OCI-LY1 (cell line): Measurements from ENCODE around the gene ZNF71.

ENCODE experiments used
- H2AFZ ChIP-seq: fragments of 200-600 bp; sonication (generic), shearing (Covaris generic); 2 replicates; pipeline ENCODE4 v1.6.0; 2014; ENCODE audit warnings: antibody characterized with exemption, mild to moderate bottlenecking, low read length
- H3F3A ChIP-seq: fragments of 200-600 bp; sonication (generic), shearing (Covaris generic); 2 replicates; pipeline ENCODE4 v1.6.0; 2014; ENCODE audit warnings: mild to moderate bottlenecking, antibody characterized with exemption, low read length, moderate library complexity; ENCODE audit not compliant: insufficient read depth
- H3K27ac ChIP-seq: fragments of 200-600 bp; sonication (generic); 2 replicates; pipeline ENCODE4 v1.5.1; 2014; ENCODE audit warnings: low read length, mixed run types, mild to moderate bottlenecking, low read depth; ENCODE audit not compliant: poor library complexity, severe bottlenecking
- H3K27me3 ChIP-seq: fragments of 200-600 bp; sonication (generic); 2 replicates; pipeline ENCODE4 v1.6.0; 2014; ENCODE audit warnings: antibody characterized with exemption, mild to moderate bottlenecking, low read length, moderate library complexity; ENCODE audit not compliant: insufficient read depth
- H3K36me3 ChIP-seq: fragments of 200-600 bp; sonication (generic); 2 replicates; pipeline ENCODE4 v1.6.1; 2014; ENCODE audit warnings: mild to moderate bottlenecking, antibody characterized with exemption, low read length, moderate library complexity, mixed read lengths; ENCODE audit not compliant: insufficient read depth
- H3K4me1 ChIP-seq: fragments of 200-600 bp; sonication (generic); 2 replicates; pipeline ENCODE4 v1.5.1; 2014; ENCODE audit warnings: mild to moderate bottlenecking, low read length, moderate library complexity; ENCODE audit not compliant: insufficient read depth, severe bottlenecking
- H3K4me2 ChIP-seq: fragments of 200-600 bp; sonication (generic), shearing (Covaris generic); 2 replicates; pipeline ENCODE4 v1.6.1; 2014; ENCODE audit warnings: low read length
- H3K4me3 ChIP-seq: fragments of 200-600 bp; sonication (generic); 2 replicates; pipeline ENCODE4 v1.5.1; 2014; ENCODE audit warnings: low read length, low read depth, mild to moderate bottlenecking, mixed read lengths; ENCODE audit not compliant: poor library complexity, severe bottlenecking
- H3K79me2 ChIP-seq: fragments of 200-600 bp; shearing (Covaris generic); 2 replicates; pipeline ENCODE4 v1.6.1; 2016; ENCODE audit warnings: mixed run types, low read length, mixed read lengths; ENCODE audit not compliant: insufficient read depth
- H3K9ac ChIP-seq: fragments of 200-600 bp; sonication (generic), shearing (Covaris generic); 2 replicates; pipeline ENCODE4 v1.6.1; 2014; ENCODE audit warnings: mild to moderate bottlenecking, low read length, mixed read lengths
- H3K9me2 ChIP-seq: fragments of 200-600 bp; sonication (generic), shearing (Covaris generic); 2 replicates; pipeline ENCODE4 v1.6.1; 2014; ENCODE audit warnings: low read depth, mild to moderate bottlenecking, low read length, mixed read lengths
- H3K9me3 ChIP-seq: fragments of 200-600 bp; shearing (Covaris generic); 2 replicates; pipeline ENCODE4 v1.6.1; 2014; ENCODE audit warnings: low read length, mixed read lengths
- H4K20me1 ChIP-seq: fragments of 200-600 bp; sonication (generic), shearing (Covaris generic); 2 replicates; pipeline ENCODE4 v1.6.0; 2016; ENCODE audit warnings: mild to moderate bottlenecking, low read length; ENCODE audit not compliant: insufficient read depth
- CTCF ChIP-seq: fragments of 200-600 bp; sonication (generic), shearing (Covaris generic); IDR thresholded peaks from 2 replicates; pipeline ENCODE4 v1.5.1; 2017; ENCODE audit warnings: mild to moderate bottlenecking, antibody characterized with exemption, low read length, moderate library complexity, mixed read lengths
- EZH2 ChIP-seq: fragments of 200-600 bp; sonication (generic), shearing (Covaris generic); IDR thresholded peaks from 2 replicates; pipeline ENCODE4 v1.8.0; 2017; ENCODE audit warnings: borderline replicate concordance, mixed run types, mild to moderate bottlenecking, antibody characterized with exemption, low read length, moderate library complexity, mixed read lengths

ZNF71 gene

GRCh38 chr19:56643460-56643955, 48.4 kb downstream of the ZNF71 start:
- Histone ChIP-seq H3F3A (no peaks in the 10 kb centered on the region), H3K27ac (no peak overlapping the region), H3K9me3 (no peaks in the 10 kb centered on the region), H3K9ac (no peak overlapping the region), H4K20me1 (no peaks in the 10 kb centered on the region), H3K79me2 (no peaks in the 10 kb centered on the region), H2AFZ (no peak overlapping the region), H3K4me2 (no peak overlapping the region), H3K4me1 (no peaks in the 10 kb centered on the region), H3K4me3 (no peak overlapping the region), H3K36me3 (no peaks in the 10 kb centered on the region), H3K9me2 (no peaks in the 10 kb centered on the region), H3K27me3 (no peaks in the 10 kb centered on the region)
- no peak for TF ChIP-seq CTCF
- TF ChIP-seq EZH2, result no peak

DNA sequence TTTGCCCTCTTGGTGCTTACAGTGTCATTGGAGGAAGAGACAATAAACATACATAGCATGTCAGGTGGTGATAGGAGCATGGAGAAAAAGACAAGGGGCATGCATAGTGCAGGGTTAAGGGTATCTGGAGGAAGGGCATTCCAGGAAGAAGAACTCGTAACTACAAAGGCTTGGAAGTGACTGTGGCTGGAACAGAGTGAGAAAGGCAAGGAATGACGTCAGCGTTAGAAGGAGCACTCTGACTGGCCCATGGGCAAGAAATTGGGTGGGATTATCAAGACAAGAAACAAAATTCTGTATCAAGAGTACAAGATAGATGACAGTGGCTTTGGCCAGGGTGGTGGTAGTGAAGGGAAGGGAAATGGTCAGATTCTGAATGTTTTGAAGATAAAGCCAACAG, 59.0 kb downstream of the ZNF71 start:
- H3K9me2 ChIP-seq, result no peaks in the 10 kb centered on the region
- TF ChIP-seq EZH2 (no peak), CTCF (no peak)

DNA sequence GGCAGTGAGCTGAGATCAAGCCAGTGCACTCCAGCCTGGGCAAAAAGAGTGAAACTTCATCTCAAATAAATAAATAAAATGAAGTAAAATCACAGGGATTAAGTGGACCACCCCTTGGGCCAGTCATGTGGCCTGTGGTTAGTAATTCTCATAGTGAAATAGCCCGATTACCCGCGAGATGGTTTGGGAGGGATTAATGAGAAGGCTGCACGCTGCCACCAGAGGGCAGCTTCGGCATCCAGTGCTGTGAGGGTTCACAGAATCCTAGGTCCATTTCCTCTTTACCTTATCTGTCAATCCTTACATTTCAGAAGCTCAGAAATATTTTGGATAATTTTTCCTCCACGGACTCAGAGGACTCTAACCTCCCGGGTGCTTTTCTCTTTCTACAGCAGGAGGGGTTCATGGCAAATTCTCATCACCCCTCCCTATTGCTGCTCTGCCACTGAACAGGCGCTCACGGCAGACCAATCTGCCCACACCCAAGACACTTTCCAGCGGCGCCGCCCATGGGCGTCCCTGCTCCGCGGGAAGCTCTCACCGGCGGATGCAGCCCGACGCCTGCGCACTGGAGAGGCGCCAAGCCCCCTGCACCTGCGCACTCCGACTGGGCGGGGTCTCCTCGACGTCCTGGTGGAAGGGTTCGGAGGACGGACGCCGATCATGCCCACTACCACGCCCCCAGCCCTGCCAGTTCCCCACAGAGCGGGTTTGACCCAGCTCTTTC, 65.4 kb downstream of the ZNF71 start:
- Histone ChIP-seq H2AFZ (no peak overlapping the region), H3F3A (no peaks in the 10 kb centered on the region), H3K9me3 (no peaks in the 10 kb centered on the region), H3K27ac (no peak overlapping the region), H3K36me3 (no peaks in the 10 kb centered on the region), H3K9me2 (no peaks in the 10 kb centered on the region), H3K79me2 (no peaks in the 10 kb centered on the region), H3K4me3 (no peak overlapping the region), H3K9ac (no peak overlapping the region), H4K20me1 (no peaks in the 10 kb centered on the region), H3K4me1 (no peaks in the 10 kb centered on the region), H3K27me3 (no peaks in the 10 kb centered on the region), H3K4me2 (no peak overlapping the region)
- 0 out of 2 replicates have a peak, but pooled peaks have one; percentile 12 for TF ChIP-seq CTCF
- no peak for TF ChIP-seq EZH2

More for the DNA sequence above, 59.0 kb downstream of the ZNF71 start:
- Histone ChIP-seq H3K4me2 (no peak overlapping the region), H3K9me3 (peaks cover 4% of the 10 kb centered on the region; the same call in 1 of the 2 replicates), H3K4me3 (no peak overlapping the region), H3K9ac (no peak overlapping the region), H3K79me2 (no peaks in the 10 kb centered on the region), H4K20me1 (no peaks in the 10 kb centered on the region), H3K4me1 (no peaks in the 10 kb centered on the region), H3F3A (no peaks in the 10 kb centered on the region), H2AFZ (no peak overlapping the region), H3K36me3 (no peaks in the 10 kb centered on the region), H3K27me3 (no peaks in the 10 kb centered on the region), H3K27ac (no peak overlapping the region)
